ENCODE data around the gene ACSF2.

DNA sequence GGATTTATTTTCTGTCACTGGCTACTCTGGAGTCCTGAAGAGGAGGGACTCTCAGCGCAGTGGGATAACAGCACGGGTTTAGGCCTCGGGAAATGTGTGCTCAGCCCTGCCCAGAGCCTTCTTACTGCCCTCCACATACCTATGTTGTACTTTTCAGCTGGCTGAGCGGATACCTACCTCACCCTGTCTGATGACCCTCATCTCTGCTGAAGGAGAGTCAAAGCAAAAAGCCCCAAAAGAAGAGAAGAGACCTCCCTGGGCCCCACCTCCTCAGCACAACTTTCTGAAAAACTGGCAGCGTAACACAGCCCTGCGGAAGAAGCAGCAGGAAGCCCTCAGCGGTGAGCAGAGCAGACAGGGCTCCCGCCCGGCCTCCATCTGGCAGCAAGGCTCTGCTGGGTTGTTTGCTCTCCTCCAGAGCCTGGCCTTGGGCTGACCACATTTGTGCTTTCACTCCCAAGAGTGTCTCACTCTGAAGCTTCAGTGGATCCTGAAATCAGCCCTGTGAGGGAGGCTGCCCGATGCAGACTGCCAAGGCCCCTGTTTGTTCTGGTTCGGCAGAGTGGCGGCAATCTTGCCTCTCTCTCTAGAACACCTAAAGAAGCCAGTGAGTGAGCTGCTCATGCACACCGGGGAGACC lies 92.5 kb downstream of the ACSF2 start:
- no peak for TF ChIP-seq EZH2 (optimal IDR thresholded peaks at IDR 0.05; ENCODE audit: low read depth, low read length)
- TF ChIP-seq, protein P1, sequence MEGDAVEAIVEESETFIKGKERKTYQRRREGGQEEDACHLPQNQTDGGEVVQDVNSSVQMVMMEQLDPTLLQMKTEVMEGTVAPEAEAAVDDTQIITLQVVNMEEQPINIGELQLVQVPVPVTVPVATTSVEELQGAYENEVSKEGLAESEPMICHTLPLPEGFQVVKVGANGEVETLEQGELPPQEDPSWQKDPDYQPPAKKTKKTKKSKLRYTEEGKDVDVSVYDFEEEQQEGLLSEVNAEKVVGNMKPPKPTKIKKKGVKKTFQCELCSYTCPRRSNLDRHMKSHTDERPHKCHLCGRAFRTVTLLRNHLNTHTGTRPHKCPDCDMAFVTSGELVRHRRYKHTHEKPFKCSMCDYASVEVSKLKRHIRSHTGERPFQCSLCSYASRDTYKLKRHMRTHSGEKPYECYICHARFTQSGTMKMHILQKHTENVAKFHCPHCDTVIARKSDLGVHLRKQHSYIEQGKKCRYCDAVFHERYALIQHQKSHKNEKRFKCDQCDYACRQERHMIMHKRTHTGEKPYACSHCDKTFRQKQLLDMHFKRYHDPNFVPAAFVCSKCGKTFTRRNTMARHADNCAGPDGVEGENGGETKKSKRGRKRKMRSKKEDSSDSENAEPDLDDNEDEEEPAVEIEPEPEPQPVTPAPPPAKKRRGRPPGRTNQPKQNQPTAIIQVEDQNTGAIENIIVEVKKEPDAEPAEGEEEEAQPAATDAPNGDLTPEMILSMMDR (IDR thresholded peaks at IDR 0.05; ENCODE audit: low read length), result no peak
